Activated naive CD4-positive, alpha-beta T cell treated with anti-CD3 and anti-CD28 coated beads, Interleukin-2, amount 50 U/mL, for 16 hours (primary cell): ENCODE data around the gene PEA15.

Experiments
- DNase-seq: peaks from one replicate; pipeline ENCODE4 v3.0.0-alpha.2; 2020

The PEA15 gene

GRCh38 chr1:160244209-160244608 lies 39.0 kb downstream of the PEA15 start:
- DNase-seq: no peak

GRCh38 chr1:160245434-160245833 lies 40.2 kb downstream of the PEA15 start:
- DNase-seq: no peak

GRCh38 chr1:160247053-160247452 lies 41.9 kb downstream of the PEA15 start:
- DNase-seq: no peak

- no peak for DNase-seq
These were observed 45.8 kb downstream of the PEA15 start for GRCh38 chr1:160251011-160251410.

- peak; percentile 61 for DNase-seq
These were observed 46.7 kb downstream of the PEA15 start for GRCh38 chr1:160251687-160252526.

GRCh38 chr1:160255781-160256300 lies 50.7 kb downstream of the PEA15 start:
- no peak for DNase-seq

- DNase-seq: no peak
These were observed 51.3 kb downstream of the PEA15 start for GRCh38 chr1:160256396-160257046.

GRCh38 chr1:160257411-160258015 lies 52.3 kb downstream of the PEA15 start:
- DNase-seq: no peak

GRCh38 chr1:160258177-160258798 lies 53.1 kb downstream of the PEA15 start:
- no peak for DNase-seq

- DNase-seq: no peak
These were observed 55.5 kb downstream of the PEA15 start for GRCh38 chr1:160260406-160261382.

GRCh38 chr1:160261556-160261892 lies 56.3 kb downstream of the PEA15 start:
- peak; percentile 75 for DNase-seq

- peak; percentile 98 for DNase-seq
These were observed 57.0 kb downstream of the PEA15 start, which contains the start of gene DCAF8 for GRCh38 chr1:160261893-160262794. Gene DCAF8 (minus strand): TSS chr1:160262549. CDS start chr1:160244008, 18,541 bp downstream.

- no peak for DNase-seq
These were observed 59.7 kb downstream of the PEA15 start for GRCh38 chr1:160264795-160265307.
